Endometrial microvascular endothelial cells (primary cell): ENCODE results near the gene TOMM6. TPM values are rescaled to one million over a fixed set of nuclear protein-coding genes. Genes with fewer than 3 reads are reported as not detected.

Experiments
- total RNA-seq: library from RNA; depleted of rRNA; stranded (reverse); fragments of >200 nt; gene quantifications from one replicate; pipeline ENCODE4 v1.2.3, GENCODE V29; 2015; ENCODE audit errors: inconsistent ontology term

Gene TOMM6
- total RNA-seq, 1 donor from 2014 or later = 212 TPM

Other genes starting within 250 kb of the TOMM6 start
- 6.1 TPM for gene FOXP4, start 241.3 kb upstream of the TOMM6 start, total RNA-seq
- 52.2 TPM for gene MDFI, start 149.2 kb upstream of the TOMM6 start, total RNA-seq
- gene TFEB, start 52.1 kb upstream of the TOMM6 start, total RNA-seq = 5.9 TPM
- not detected for gene PGC, start 40.3 kb upstream of the TOMM6 start, total RNA-seq
- gene FRS3, start 7.8 kb upstream of the TOMM6 start, total RNA-seq = 1.2 TPM
- 4.5 TPM for gene PRICKLE4, start 6.9 kb upstream of the TOMM6 start, total RNA-seq
- 2.8 TPM for gene USP49, start 107.7 kb downstream of the TOMM6 start, total RNA-seq
- 30.9 TPM for gene MED20, start 133.4 kb downstream of the TOMM6 start, total RNA-seq
- 10.4 TPM for gene BYSL, start 133.8 kb downstream of the TOMM6 start, total RNA-seq
- 153 TPM for gene CCND3, start 154.1 kb downstream of the TOMM6 start, total RNA-seq